Measurements from ENCODE around the gene RUFY3.
"Not testable (repeated sequence)": the region's sequence is repeated elsewhere in the genome, so short reads cannot be mapped to it uniquely, and the experiment has no call there.

Gene RUFY3

DNA sequence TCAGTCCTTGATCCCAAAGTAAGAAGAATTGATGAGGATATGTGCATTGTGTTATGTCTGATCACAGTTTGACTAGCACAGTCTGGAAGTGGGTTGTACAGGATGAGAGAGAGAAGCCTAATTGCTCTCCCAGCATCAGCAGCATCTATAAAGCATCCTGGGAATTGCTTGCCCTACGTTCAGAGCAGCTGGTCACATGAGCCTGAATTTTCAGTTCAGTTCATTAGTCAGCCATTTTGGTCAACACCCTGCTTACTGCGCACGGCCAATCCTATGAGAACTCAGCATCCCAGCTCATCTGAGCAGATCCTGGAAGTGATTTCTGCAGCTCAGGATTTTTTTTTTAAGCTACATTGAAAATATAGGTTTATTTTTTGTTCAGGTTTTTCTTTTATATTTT, at the start of gene RUFY3:
RUFY3 (plus strand) TSS at position 218 of the 400 bp plus-strand sequence. CDS start 610 bp downstream, outside the sequence.
- DNase-seq, result no peak

GRCh38 chr4:70674191-70674590, 47.6 kb upstream of the RUFY3 start:
- DNase-seq, result no peak

DNA sequence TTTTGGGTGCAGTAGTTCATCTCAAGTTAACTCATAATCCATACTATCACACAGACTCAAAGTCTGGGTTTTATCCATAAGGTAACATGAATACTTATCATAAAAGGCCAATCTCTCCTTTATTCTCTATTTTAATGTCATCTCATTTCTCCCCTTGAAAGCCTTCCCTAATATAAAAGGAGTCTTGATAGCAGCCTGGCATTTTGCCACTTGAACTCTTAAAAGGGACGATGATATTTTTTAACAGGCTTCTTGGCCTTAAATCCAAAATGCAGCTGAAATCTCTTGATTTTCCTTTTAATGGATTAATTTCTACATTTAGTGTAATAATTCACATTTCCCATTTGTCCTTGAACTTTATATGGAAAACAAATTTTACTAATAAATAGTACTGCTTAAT, 47.0 kb upstream of the RUFY3 start:
- no peak for DNase-seq

DNA sequence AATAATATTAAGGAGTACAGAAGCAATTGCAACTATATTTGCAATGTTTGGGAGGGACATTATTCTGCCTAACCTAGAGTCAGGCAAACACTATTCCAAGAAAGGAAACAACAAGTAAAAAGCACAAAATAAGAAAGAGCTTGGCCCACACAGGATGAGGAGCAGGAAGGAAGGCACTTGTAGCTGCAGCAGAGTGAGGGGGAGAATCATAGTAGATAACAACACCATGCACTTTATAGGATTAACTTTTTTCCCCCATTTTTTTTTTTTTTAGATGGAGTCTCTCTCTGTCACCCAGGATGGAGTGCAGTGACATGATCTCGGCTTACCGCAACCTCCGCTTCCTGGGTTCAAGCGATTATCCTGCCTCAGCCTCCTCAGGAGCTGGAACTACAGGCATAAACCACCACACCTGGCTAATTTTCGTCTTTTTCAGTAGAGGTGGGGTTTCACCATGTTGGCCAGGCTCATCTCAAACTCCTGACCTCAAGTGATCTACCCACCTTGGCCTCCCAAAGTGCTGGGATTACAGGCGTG, 45.1 kb upstream of the RUFY3 start:
- no peak for DNase-seq

DNA sequence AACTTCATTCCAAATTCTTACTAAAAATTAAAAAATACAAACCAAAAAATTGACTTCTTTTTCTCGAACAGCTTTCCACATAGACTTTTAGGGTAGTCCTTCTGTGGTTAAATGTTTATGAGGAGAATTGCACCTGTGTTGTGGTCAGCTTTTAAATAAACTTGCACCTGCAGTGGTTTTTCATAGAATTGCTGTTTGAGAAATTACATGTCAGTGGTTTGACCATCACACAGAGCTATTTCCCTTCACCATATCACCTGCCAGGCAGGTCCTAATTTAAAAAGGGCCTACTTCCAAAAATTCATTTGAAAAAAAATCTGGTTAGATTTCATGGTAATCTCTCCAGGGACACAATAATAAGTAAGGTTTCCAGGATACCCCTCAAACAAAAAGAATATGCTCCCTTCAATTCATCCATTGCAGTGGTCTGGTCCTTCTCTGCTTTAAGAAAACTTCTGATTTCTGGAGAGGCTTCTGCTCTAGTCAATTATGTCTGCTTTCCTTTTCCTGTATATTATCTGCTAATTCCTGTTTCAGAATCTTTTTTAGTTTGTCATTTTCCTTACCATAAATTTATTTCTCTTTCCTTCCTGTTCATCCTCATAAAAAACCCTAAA, 43.3 kb upstream of the RUFY3 start:
- DNase-seq, result no peak

DNA sequence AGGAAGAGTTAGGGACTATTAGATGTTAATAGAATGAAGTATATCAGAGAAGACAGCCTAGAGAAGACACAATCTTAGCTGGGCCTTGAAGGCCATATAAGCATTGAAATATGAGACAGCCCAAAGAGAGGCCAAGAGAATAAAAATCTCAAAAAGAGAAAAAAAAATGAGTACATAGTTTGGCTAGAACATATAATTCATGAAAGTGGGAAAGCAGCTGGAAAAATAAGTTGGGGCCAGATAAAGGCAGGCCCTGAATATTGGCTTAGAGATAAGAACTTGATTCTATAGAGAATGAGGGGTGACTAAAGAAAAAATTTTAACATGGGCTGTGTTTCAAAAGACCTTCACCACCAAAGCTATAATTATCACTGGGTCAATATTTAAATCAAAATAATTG, 40.8 kb upstream of the RUFY3 start:
- DNase-seq, result no peak

GRCh38 chr4:70681704-70682103, 40.1 kb upstream of the RUFY3 start:
- no peak for DNase-seq

DNA sequence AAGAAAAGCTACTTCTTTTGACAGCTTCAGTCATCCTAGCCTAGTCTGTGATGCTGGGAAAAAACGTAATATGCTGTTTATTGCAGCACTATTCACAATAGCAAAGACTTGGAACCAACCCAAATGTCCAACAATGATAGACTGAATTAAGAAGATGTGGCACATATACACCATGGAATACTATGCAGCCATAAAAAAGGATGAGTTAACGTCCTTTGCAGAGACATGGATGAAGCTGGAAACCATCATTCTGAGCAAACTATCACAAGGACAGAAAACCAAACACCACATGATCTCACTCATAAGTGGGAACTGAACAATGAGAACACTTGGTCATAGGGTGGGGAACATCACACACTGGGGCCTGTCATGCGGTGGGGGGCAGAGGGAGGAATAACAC, 39.6 kb upstream of the RUFY3 start:
- DNase-seq, result not testable (repeated sequence)

DNA sequence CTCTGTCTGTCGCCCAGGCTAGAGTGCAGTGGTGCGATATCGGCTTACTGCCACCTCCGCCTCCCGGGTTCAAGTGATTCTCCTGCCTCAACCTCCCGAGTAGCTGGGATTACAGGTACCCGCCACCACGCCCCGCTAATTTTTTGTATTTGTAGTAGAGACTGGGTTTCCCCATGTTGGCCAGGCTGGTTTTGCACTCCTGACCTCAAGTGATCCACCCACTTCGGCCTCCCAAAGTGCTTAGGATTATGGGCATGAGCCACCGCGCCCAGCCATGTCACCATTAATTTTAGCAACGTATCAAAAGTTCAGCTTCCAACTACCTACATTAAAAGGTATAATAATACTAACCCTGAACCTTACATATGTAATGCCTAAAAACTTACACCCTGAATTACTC, 34.4 kb upstream of the RUFY3 start:
- peak; percentile 20 for DNase-seq

DNA sequence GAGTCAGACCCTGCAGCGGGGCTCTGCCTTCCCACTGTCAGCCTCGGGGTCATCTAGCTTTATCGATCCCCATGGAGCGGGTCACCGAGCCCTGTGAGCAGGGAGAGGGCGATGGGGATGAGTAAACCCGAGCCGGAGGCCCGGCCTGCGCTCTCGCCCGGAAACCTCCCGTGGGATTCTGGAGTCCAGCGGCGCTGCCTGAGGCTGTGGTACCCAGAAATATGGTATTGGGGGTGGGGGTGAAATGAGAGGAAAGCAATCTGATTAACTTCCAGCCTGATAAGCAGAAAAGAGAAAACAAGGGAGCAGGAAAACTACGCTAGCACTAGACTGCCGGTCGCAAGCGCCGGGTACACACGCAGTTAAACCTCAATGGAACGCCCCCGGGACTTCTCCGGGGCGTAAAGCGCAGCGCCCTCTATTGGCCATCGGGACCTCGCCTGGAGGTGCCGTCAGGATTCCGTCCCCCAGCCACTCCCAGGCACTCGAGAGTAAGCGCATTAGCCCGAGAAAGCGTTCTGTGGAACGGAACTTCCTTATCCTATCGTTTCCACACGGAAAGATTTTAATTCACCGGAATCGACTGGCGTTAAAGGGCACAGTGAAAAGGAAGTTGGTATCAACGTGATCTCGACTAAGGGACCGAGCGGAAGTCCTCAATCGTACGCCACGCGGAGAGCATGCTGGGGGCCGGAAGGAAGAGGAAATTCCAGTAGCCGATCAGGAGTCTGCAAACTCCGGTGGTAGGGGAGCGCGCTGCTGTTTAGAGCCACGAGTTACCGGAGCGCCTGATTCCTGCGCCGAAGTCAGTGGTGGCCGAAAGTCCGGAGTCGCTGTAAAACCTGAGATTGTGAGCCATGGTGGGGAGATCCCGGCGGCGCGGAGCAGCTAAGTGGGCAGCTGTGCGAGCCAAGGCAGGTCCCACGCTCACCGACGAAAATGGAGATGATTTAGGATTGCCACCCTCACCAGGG, 33.7 kb upstream of the RUFY3 start, which contains the start of gene UTP3:
UTP3 (plus strand) TSS at position 712 of the 974 bp plus-strand sequence; CDS start at position 858, 146 bp downstream.
- DNase-seq, result peak; percentile 94

GRCh38 chr4:70688795-70689231, 33.0 kb upstream of the RUFY3 start:
- peak; percentile 41 for DNase-seq

GRCh38 chr4:70691661-70692060, 30.1 kb upstream of the RUFY3 start:
- no peak for DNase-seq

DNA sequence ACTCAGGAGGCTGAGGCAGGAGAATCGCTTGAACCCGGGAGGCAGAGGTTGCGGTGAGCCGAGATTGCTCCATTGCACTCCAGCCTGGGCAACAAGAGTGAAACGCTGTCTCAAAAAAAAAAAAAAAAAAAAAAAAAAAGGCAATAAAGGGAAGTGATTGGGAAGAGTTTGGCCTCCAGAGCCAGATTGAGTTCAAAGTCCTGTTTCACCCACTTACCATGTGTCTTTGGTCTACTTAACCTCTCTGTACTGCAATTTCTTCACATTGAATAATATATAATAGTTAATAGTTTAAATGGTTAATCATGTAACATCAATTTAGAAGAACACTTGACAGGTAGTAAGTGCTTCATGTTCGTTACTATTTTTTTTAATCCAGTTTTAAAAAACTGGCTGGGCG, 27.1 kb upstream of the RUFY3 start:
- DNase-seq, result not testable (repeated sequence)

DNA sequence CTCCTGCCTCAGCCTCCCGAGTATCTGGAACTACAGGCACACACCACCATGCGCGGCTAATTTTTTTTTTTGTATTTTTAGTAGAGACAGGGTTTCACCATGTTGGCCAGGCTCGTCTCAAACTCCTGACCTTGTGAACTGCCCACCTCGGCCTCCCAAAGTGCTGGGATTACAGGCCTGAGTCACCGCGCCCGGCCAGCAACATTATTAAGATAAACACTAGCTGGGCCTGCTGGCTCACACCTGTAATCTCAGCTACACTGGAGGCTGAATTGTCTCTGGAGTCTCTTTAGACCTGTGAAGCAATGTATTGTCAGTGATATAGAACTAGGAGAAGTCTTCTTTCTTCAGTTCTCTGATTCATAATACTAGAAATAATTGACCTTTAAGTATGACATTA, 23.3 kb upstream of the RUFY3 start:
- not testable (repeated sequence) for DNase-seq

DNA sequence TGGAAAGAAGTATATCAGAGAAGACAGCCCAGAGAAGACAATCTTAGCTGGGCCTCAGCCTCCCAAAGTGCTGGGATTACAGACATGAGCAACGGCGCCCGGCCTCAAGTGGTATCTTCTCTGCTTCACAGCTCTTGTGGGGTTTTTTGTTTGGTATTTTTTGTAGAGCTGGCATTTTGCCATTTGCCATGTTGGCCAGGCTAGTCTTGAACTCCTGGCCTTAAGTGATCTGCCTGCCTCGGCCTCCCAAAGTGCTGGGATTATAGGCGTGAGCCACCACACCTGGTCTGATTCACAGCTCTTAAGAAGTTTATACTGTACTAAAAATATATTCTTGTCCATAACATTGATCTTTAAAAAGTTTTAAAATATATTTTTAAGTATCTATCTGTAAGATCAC, 21.1 kb upstream of the RUFY3 start:
- no peak for DNase-seq

GRCh38 chr4:70701271-70701670, 20.5 kb upstream of the RUFY3 start:
- no peak for DNase-seq

DNA sequence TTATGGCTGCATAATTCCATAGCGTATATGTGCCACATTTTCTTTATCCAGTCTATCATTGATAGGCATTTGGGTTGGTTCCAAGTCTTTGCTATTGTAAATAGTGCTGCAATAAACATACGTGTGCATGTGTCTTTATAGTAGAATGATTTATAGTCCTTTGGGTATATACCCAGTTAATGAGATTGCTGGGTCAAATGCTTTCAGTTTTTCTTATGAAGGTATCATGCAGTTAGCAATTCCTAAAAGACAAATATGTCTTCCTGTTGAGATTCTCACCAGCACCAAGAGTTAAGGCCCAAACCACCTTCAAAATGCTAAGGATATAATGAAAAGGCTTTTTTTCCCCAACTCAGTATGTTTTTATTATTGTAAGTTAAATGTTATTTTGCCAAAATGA, 19.2 kb upstream of the RUFY3 start:
- not testable (repeated sequence) for DNase-seq

DNA sequence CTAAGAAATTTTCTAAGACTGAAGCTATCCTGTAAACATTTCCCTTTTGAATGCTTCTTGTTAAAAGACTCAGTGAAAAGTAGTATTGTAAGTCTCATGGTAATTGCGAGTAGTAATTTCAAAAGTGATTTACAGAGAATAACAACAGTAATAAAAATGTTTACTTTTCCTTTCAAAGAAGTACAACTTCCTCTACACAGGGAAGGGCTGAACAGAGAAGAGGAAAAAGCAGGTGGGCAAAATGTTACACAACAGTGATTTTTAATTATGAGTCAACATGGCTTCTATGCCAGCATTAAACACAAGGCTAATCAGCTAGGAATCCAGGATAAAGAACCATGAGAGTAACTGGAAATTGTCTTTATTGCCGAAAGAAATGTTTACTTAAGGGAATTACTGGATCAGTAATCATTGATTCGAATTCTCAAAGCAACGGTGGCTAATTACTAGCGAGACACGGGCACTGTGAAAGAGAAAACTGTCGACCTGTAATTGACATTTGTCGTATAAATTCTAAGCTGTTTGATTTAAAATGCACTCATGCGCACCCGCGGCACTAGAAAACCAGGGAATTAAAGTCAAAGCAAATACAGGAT, 18.0 kb upstream of the RUFY3 start:
- no peak for DNase-seq

DNA sequence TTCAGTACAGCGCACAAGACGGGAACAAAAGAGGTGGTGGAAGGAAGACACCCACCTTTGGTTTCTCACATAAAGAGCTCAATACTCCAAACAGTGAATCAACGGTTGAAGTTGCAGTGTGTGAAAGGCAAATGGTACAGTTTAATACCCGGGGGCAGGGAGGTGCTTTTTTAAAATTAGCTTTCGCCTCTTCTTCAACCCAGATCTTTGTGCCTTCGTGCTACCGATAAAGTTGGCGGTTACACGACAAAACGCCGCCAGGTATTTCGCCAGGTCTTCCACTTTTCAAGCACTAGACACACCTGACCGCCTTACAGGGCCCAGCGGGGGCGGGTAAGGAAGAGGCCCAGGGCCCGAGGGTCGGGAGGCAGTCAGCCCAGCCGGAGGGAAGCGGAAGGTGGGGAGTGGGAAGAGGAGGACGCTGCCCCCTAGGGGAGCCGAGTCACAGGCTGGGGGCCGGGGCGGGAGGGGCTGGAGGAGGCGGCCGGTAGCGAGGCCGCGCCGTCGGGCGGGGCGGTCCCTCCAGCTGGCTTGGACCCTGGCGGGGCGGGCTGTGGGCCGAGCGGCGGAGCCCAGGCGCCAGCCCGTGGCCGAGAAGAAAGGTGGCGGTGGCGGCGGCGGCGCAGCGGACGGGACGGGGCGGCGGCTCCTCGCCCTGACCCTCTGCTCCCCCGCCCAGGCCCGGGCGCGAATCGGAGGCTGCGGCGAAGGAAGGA, 17.4 kb upstream of the RUFY3 start:
- peak; percentile 51 for DNase-seq

DNA sequence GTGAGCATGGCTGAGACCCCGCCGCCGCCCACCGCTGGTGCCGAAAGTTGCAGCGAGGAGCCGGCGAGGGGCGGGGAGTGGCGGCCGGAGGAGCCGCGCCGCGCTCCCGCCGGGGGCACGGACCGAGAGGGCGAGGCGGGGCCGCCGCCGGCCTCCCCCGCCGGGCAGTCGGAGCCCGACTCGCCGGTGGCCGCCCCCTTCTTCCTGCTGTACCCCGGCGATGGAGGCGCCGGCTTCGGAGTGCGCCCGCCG, 16.9 kb upstream of the RUFY3 start:
- no peak for DNase-seq

- DNase-seq, result peak; percentile 67
These were observed 16.4 kb upstream of the RUFY3 start for GRCh38 chr4:70705183-70706043.

- no peak for DNase-seq
These were observed 15.7 kb upstream of the RUFY3 start for GRCh38 chr4:70706044-70706461.

Measured in stimulated activated naive CD4-positive, alpha-beta T cell treated with Interleukin-2 at 50 U/mL for 16 hours (primary cell).